Measurements from ENCODE around the gene WFDC10B.

The WFDC10B gene

GRCh38 chr20:45704969-45705637 lies at the start of gene WFDC10B:
Gene WFDC10B (minus strand): TSS chr20:45705019. CDS start chr20:45685992, 19,027 bp downstream.
- Histone ChIP-seq H3K4me3 (no peak within 1 kb of the TSS), H3K27ac (no peak within 1 kb of the TSS), H3K4me2 (peak within 1 kb of the TSS in 3 of 11 experiments; percentile 9 to 28 (median 18); a peak in 6 of 22 replicates), H3K4me1 (peaks cover 0 to 6% (median 0%) of the 10 kb centered on the region in 10 experiments; a peak in 2 of 20 replicates), H3K9me3 (replicated peaks in 1 of 11) (no peaks in the 10 kb centered on the region; a peak in 1 of 22 replicates), H3K27me3 (no peaks in the 10 kb centered on the region), H3K36me3 (no peaks in the 10 kb centered on the region), H3K9ac (no peak within 1 kb of the TSS), H4K20me1 (no peaks in the 10 kb centered on the region)
- no peak for TF ChIP-seq Cebpa-rat (IDR thresholded peaks at IDR 0.05)

DNA sequence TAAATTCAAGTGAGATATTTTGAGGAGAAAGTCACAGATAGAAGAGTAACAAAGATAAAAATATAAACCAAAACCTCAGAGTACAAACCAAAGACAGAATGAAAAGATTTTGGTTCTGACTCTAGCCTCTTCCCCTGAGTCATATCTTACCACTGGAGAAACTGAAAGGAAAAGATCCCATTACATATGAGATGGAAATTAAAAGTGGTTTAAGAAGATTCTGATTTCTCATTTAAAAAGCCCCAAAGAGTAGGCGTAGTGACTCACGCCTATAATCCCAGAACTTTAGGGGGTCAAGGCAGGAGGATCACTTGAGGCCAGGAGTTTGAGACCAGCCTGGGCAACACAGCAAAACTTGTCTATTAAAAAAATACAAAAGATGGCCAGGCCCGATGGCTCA lies 47.9 kb upstream of the WFDC10B start:
- Histone ChIP-seq H3K4me3 (no peak overlapping the region), H3K4me1 (no peaks in the 10 kb centered on the region), H3K27me3 (no peaks in the 10 kb centered on the region), H3K9me3 (replicated peaks in 1 of 11) (peaks cover 12 to 20% (median 15%) of the 10 kb centered on the region in 11 experiments; a peak in 19 of 22 replicates), H3K36me3 (no peaks in the 10 kb centered on the region), H3K4me2 (no peak overlapping the region), H4K20me1 (no peaks in the 10 kb centered on the region), H3K9ac (no peak overlapping the region), H3K27ac (no peak overlapping the region)
- no peak for TF ChIP-seq Cebpa-rat (IDR thresholded peaks at IDR 0.05)

- Histone ChIP-seq H3K4me2 (no peak overlapping the region), H3K27me3 (no peaks in the 10 kb centered on the region), H3K9ac (no peak overlapping the region), H4K20me1 (no peaks in the 10 kb centered on the region), H3K36me3 (no peaks in the 10 kb centered on the region), H3K9me3 (replicated peaks in 1 of 11) (peaks cover 12 to 20% (median 15%) of the 10 kb centered on the region in 11 experiments; a peak in 19 of 22 replicates), H3K4me1 (no peaks in the 10 kb centered on the region), H3K4me3 (no peak overlapping the region), H3K27ac (no peak overlapping the region)
- no peak for TF ChIP-seq Cebpa-rat (IDR thresholded peaks at IDR 0.05)
Observed at GRCh38 chr20:45751721-45752120, 46.9 kb upstream of the WFDC10B start.

- Histone ChIP-seq H3K27ac (no peak overlapping the region), H3K4me1 (no peaks in the 10 kb centered on the region), H3K4me2 (no peak overlapping the region), H3K9ac (no peak overlapping the region), H3K4me3 (no peak overlapping the region), H3K27me3 (no peaks in the 10 kb centered on the region), H3K9me3 (replicated peaks in 1 of 11) (peaks cover 0 to 7% (median 0%) of the 10 kb centered on the region in 11 experiments; a peak in 1 of 22 replicates), H3K36me3 (no peaks in the 10 kb centered on the region), H4K20me1 (no peaks in the 10 kb centered on the region)
- TF ChIP-seq Cebpa-rat (IDR thresholded peaks at IDR 0.05), result no peak
Observed at GRCh38 chr20:45745015-45745414, 40.2 kb upstream of the WFDC10B start.

GRCh38 chr20:45742596-45742995 lies 37.8 kb upstream of the WFDC10B start:
- Histone ChIP-seq H3K9ac (no peak overlapping the region), H3K4me1 (no peaks in the 10 kb centered on the region), H3K27ac (no peak overlapping the region), H3K27me3 (no peaks in the 10 kb centered on the region), H4K20me1 (no peaks in the 10 kb centered on the region), H3K4me3 (no peak overlapping the region), H3K9me3 (replicated peaks in 1 of 11) (peaks cover 0 to 7% (median 0%) of the 10 kb centered on the region in 11 experiments; a peak in 3 of 22 replicates), H3K36me3 (no peaks in the 10 kb centered on the region), H3K4me2 (no peak overlapping the region)
- TF ChIP-seq Cebpa-rat (IDR thresholded peaks at IDR 0.05), result no peak

- no peaks in the 10 kb centered on the region for H3K4me1 ChIP-seq
- H3K4me3 ChIP-seq, result no peak overlapping the region
- no peaks in the 10 kb centered on the region; a peak in 1 of 22 replicates for H3K36me3 ChIP-seq
- peaks cover 44 to 57% (median 53%) of the 10 kb centered on the region in 11 experiments for H3K9me3 ChIP-seq (replicated peaks in 1 of 11)
- H3K9ac ChIP-seq, result no peak overlapping the region
- no peak overlapping the region for H3K4me2 ChIP-seq
- no peak overlapping the region for H3K27ac ChIP-seq
- no peaks in the 10 kb centered on the region for H4K20me1 ChIP-seq
- no peaks in the 10 kb centered on the region for H3K27me3 ChIP-seq
- TF ChIP-seq Cebpa-rat (IDR thresholded peaks at IDR 0.05), result no peak
Observed at GRCh38 chr20:45735988-45736387, 31.2 kb upstream of the WFDC10B start.

DNA sequence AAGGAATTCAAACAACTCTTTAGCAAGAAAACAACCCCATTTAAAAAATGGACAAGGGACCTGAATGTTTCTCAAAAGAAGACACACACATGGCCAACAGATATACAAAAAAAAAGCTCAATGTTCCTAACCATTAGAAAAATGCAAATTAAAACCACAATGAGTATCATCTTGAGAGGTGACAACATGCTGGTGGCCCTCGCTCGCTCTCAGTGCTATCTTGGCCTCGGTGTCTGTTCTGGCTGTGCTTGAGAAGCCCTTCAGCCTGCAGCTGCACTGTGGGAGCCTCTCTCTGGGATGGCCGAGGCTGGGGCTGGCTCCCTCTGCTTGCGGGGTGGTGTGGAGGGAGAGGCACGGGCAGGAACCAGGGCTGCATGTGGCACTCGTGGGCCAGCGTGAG lies 30.7 kb upstream of the WFDC10B start:
- no peak overlapping the region for H3K4me3 ChIP-seq
- no peak for TF ChIP-seq Cebpa-rat (IDR thresholded peaks at IDR 0.05)
- no peaks in the 10 kb centered on the region; a peak in 1 of 22 replicates for H3K36me3 ChIP-seq
- H3K9ac ChIP-seq, result no peak overlapping the region
- no peak overlapping the region for H3K4me2 ChIP-seq
- H3K27ac ChIP-seq, result no peak overlapping the region
- peaks cover 49 to 62% (median 57%) of the 10 kb centered on the region in 11 experiments for H3K9me3 ChIP-seq (replicated peaks in 1 of 11)
- no peaks in the 10 kb centered on the region for H3K4me1 ChIP-seq
- H4K20me1 ChIP-seq, result no peaks in the 10 kb centered on the region
- H3K27me3 ChIP-seq, result no peaks in the 10 kb centered on the region

DNA sequence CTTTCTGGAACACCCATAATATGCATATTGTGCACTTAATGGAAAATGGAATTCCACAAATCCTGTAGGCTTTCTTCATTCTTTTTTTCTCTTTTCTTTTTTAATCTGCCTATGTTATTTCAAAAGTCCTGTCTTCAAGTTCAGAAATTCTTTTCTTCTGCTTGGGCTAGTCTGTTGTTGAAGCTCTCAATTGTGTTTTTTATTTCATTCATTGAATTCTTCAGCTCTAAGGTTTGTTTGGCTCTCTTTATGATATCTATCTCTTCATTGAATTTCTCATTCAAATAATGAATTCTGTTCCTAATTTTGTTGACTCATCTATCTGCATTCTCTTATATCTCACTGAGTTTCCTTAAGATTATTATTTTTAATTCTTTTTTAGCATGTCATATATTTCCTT lies 27.4 kb upstream of the WFDC10B start:
- Histone ChIP-seq H3K27ac (no peak overlapping the region), H4K20me1 (no peaks in the 10 kb centered on the region), H3K4me3 (no peak overlapping the region), H3K4me1 (no peaks in the 10 kb centered on the region; a peak in 1 of 20 replicates), H3K36me3 (no peaks in the 10 kb centered on the region; a peak in 1 of 22 replicates), H3K27me3 (no peaks in the 10 kb centered on the region), H3K9me3 (replicated peaks in 1 of 11) (peaks cover 48 to 65% (median 56%) of the 10 kb centered on the region in 11 experiments), H3K9ac (no peak overlapping the region), H3K4me2 (no peak overlapping the region)
- no peak for TF ChIP-seq Cebpa-rat (IDR thresholded peaks at IDR 0.05)

DNA sequence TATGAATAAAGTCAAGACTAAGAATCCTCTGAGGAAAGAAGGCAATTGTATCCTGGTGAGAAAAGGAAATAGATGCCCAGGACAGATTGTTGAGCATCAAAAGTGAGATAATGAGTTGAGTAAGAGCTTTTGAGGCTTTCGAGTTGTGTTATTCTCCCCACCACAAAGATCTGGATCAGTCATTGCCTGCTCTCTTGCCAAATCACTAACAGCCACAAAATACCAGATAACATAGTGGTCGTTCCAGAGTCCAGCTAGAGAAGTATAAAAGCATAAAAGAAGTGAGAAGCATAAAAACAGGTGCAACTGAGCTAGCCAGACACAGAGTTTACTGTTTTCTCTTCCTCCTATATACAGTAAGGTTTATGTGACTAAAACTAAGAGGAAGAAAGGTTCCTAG lies 22.2 kb upstream of the WFDC10B start:
- 0 out of 22 replicates have a peak, but pooled peaks of 1 of the 11 experiments have one; percentile 13 for TF ChIP-seq Cebpa-rat (IDR thresholded peaks at IDR 0.05)
- H3K27me3 ChIP-seq, result no peaks in the 10 kb centered on the region

More for the DNA sequence above, 22.2 kb upstream of the WFDC10B start:
- H3K4me2 ChIP-seq, result no peak overlapping the region
- no peak overlapping the region for H3K27ac ChIP-seq
- no peaks in the 10 kb centered on the region for H4K20me1 ChIP-seq
- no peaks in the 10 kb centered on the region for H3K36me3 ChIP-seq
- H3K4me1 ChIP-seq, result peaks cover 0 to 16% (median 7%) of the 10 kb centered on the region in 10 experiments; a peak in 9 of 20 replicates
- no peak overlapping the region for H3K9ac ChIP-seq
- H3K4me3 ChIP-seq, result no peak overlapping the region
- H3K9me3 ChIP-seq (replicated peaks in 1 of 11), result peaks cover 15 to 23% (median 17%) of the 10 kb centered on the region in 11 experiments

Measured in BLaER1 treated with 17β-estradiol and CSF1 and Interleukin-3, amounts not matched to agents 10 nM and 100 nM (cell line).